Suprapubic skin (tissue), 4 donors: Measurements from ENCODE around the gene GLE1. TPM values are rescaled to one million over a fixed set of nuclear protein-coding genes. Genes with fewer than 3 reads are reported as not detected.

ENCODE experiments used
- DNase-seq, 2 donors: peaks; one replicate each; pipeline ENCODE4 v3.0.0-alpha.2; 2019; ENCODE audit warnings: low spot score in 2 of 2
- H3K27ac ChIP-seq: fragments of 200-600 bp; sonication (generic); one replicate; pipeline ENCODE4 v1.5.1; 2019
- H3K27me3 ChIP-seq: fragments of 200-600 bp; sonication (generic); one replicate; pipeline ENCODE4 v1.5.1; 2019
- H3K36me3 ChIP-seq: fragments of 200-600 bp; sonication (generic); one replicate; pipeline ENCODE4 v1.5.1; 2019
- H3K4me1 ChIP-seq: fragments of 200-600 bp; sonication (generic); one replicate; pipeline ENCODE4 v1.5.1; 2019
- H3K4me3 ChIP-seq: fragments of 200-600 bp; sonication (generic); one replicate; pipeline ENCODE4 v1.5.1; 2019; ENCODE audit warnings: mild to moderate bottlenecking
- H3K9me3 ChIP-seq: fragments of 200-600 bp; sonication (generic); one replicate; pipeline ENCODE4 v1.5.1; 2019
- CTCF ChIP-seq, 2 donors: fragments of 200-600 bp in 1 of 2; fragments of 450-650 bp in 1 of 2; sonication (generic) in 1 of 2; IDR thresholded peaks; one replicate each; pipeline ENCODE4 v1.5.1; 2016 to 2019; ENCODE audit warnings: antibody characterized with exemption in 2 of 2, mild to moderate bottlenecking in 1 of 2, moderate library complexity in 1 of 2
- EP300 ChIP-seq: sonication (generic); formaldehyde crosslinking; IDR thresholded peaks from one replicate; pipeline ENCODE4 v1.6.1; 2017; ENCODE audit warnings: antibody characterized with exemption
- POLR2A ChIP-seq, 2 donors: fragments of 450-650 bp; IDR thresholded peaks; one replicate each; pipeline ENCODE4 v1.6.1; 2017; ENCODE audit warnings: antibody characterized with exemption in 2 of 2, mild to moderate bottlenecking in 2 of 2, moderate library complexity in 2 of 2
- POLR2AphosphoS5 ChIP-seq, 3 donors: sonication (generic); formaldehyde crosslinking; IDR thresholded peaks; one replicate each; pipeline ENCODE4 v1.6.1; 2017; ENCODE audit warnings: antibody characterized with exemption in 3 of 3
- WGBS: methylation state at CpG from one replicate; pipeline ENCODE4 v1.1.5; 2018; 5-methylcytosine and 5-hydroxymethylcytosine counted together
- total RNA-seq, 4 donors: library from RNA; depleted of rRNA; stranded (reverse); fragments of >200 nt; gene quantifications; one replicate each; pipeline ENCODE4 v1.1.0, GENCODE V29; 2016

Gene GLE1
- total RNA-seq, 4 donors from 2014 or later, result 27.5 to 39.6 (median 28.5) TPM

- no peaks in the 10 kb centered on the region for H3K27me3 ChIP-seq
- H3K4me1 ChIP-seq, result no peaks in the 10 kb centered on the region
- no peak overlapping the region for H3K4me3 ChIP-seq
- no peak for DNase-seq
- no peaks in the 10 kb centered on the region for H3K9me3 ChIP-seq
- no peak overlapping the region for H3K27ac ChIP-seq
- H3K36me3 ChIP-seq, result peaks cover 100% of the 10 kb centered on the region
- 66% methylated on average over 6 of the region's 6 CpGs for WGBS
- TF ChIP-seq POLR2A (IDR thresholded peaks at IDR 0.05) (no peak), POLR2AphosphoS5 (IDR thresholded peaks at IDR 0.05) (no peak), CTCF (IDR thresholded peaks at IDR 0.05) (no peak), EP300 (no peak)
These were observed 82.9 kb downstream of the GLE1 start for GRCh38 chr9:128587453-128587852.

GRCh38 chr9:128588581-128589233 is 84.2 kb downstream of the GLE1 start:
- Histone ChIP-seq H3K4me3 (no peak overlapping the region), H3K9me3 (no peaks in the 10 kb centered on the region), H3K27me3 (no peaks in the 10 kb centered on the region), H3K36me3 (peaks cover 100% of the 10 kb centered on the region), H3K4me1 (no peaks in the 10 kb centered on the region), H3K27ac (no peak overlapping the region)
- WGBS, result 92% methylated on average over 11 of the region's 11 CpGs
- TF ChIP-seq EP300 (no peak), POLR2AphosphoS5 (IDR thresholded peaks at IDR 0.05) (no peak), CTCF (IDR thresholded peaks at IDR 0.05) (no peak), POLR2A (IDR thresholded peaks at IDR 0.05) (no peak)
- no peak for DNase-seq

Other genes starting within 250 kb of the GLE1 start
- gene GOLGA2, start 228.7 kb upstream of the GLE1 start, total RNA-seq, result 100 to 1,000 TPM in 2 of 4 donors, 10 to 100 TPM in 2; 83.5 to 131 (median 99.0) TPM
- 10 to 100 TPM; 21.1 to 35.3 (median 22.2) TPM for gene SWI5, start 228.4 kb upstream of the GLE1 start, total RNA-seq
- gene TRUB2, start 182.3 kb upstream of the GLE1 start, total RNA-seq, result 10 to 100 TPM; 11.6 to 19.9 (median 14.1) TPM
- gene COQ4, start 181.9 kb upstream of the GLE1 start, total RNA-seq, result 100 to 1,000 TPM in 3 of 4 donors, 10 to 100 TPM in 1; 73.3 to 119 (median 106) TPM
- gene SLC27A4, start 164.2 kb upstream of the GLE1 start, total RNA-seq, result 10 to 100 TPM; 52.0 to 78.1 (median 63.0) TPM
- 10 to 100 TPM; 30.2 to 37.6 (median 34.0) TPM for gene URM1, start 133.3 kb upstream of the GLE1 start, total RNA-seq
- gene CERCAM, start 83.9 kb upstream of the GLE1 start, total RNA-seq, result 10 to 100 TPM in 2 of 4 donors, 1 to 10 TPM in 2; 3.7 to 26.2 (median 11.3) TPM
- gene ODF2, start 48.7 kb upstream of the GLE1 start, total RNA-seq, result 10 to 100 TPM; 20.8 to 28.2 (median 24.7) TPM
- 100 to 1,000 TPM; 251 to 476 (median 354) TPM for gene SPTAN1, start 47.9 kb downstream of the GLE1 start, total RNA-seq
- gene DYNC2I2, start 152.1 kb downstream of the GLE1 start, total RNA-seq, result 10 to 100 TPM; 43.5 to 52.4 (median 45.8) TPM
- gene SET, start 184.5 kb downstream of the GLE1 start, total RNA-seq, result 100 to 1,000 TPM; 101 to 166 (median 161) TPM
- 1 to 10 TPM; 3.4 to 6.0 (median 4.4) TPM for gene PKN3, start 197.8 kb downstream of the GLE1 start, total RNA-seq
- gene ZDHHC12, start 219.4 kb downstream of the GLE1 start, total RNA-seq, result 10 to 100 TPM; 31.5 to 90.5 (median 75.0) TPM